ENCODE results near the gene CCL13. TPM values are rescaled to one million over a fixed set of nuclear protein-coding genes. Genes with fewer than 3 reads are reported as not detected.
"Not testable (repeated sequence)": the region's sequence is repeated elsewhere in the genome, so short reads cannot be mapped to it uniquely, and the experiment has no call there.

The CCL13 gene
- total RNA-seq, 4 donors from 2014 or later = 0.57 to 1.6 (median 1.4) TPM; not detected in 1

GRCh38 chr17:34313164-34313563, 43.1 kb upstream of the CCL13 start:
- 77 to 80% methylated on average over 4 of the region's 4 CpGs for WGBS, 2 donors

DNA sequence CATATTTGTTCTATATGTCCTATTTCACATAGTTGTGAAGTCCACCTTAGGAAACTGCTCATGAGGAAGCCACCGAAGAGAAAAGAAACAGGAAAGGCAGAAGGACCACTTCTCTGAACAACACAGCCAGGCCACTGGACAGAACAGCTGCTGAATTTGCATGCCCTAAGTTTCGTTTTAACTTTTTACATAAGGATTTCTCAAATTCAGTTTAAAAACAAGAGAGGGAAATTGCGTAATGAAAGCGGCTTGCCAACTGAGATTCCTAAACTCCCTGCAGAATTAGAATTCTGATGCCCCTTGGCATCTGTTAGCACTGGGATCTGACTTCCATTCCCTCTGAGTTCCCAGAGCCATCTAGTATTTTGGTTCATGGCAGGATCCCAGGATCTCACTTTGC, 42.0 kb upstream of the CCL13 start:
- no peak overlapping the region for H3K4me3 ChIP-seq
- H3K9me3 ChIP-seq = no peaks in the 10 kb centered on the region
- no peaks in the 10 kb centered on the region for H3K36me3 ChIP-seq
- no peak for TF ChIP-seq CTCF (IDR thresholded peaks at IDR 0.05)
- TF ChIP-seq POLR2A (IDR thresholded peaks at IDR 0.05) = no peak
- 16 to 21% methylated on average over 4 of the region's 4 CpGs for WGBS, 2 donors
- peaks cover 4 to 36% (median 13%) of the 10 kb centered on the region in 3 donors for H3K4me1 ChIP-seq
- peak overlapping the region in 3 of 4 donors; percentile 52 to 77 (median 73) for H3K27ac ChIP-seq
- no peaks in the 10 kb centered on the region for H3K27me3 ChIP-seq
- no peak for DNase-seq
- intact Hi-C loops (cut with DNase I) = no loop called here

More at GRCh38 chr17:34313164-34313563, 43.1 kb upstream of the CCL13 start:
- Histone ChIP-seq H3K36me3 (no peaks in the 10 kb centered on the region), H3K27me3 (no peaks in the 10 kb centered on the region), H3K4me3 (no peak overlapping the region), H3K9me3 (no peaks in the 10 kb centered on the region), H3K4me1 (peaks cover 4 to 31% (median 8%) of the 10 kb centered on the region in 3 donors), H3K27ac (peak overlapping the region; percentile 54 to 77 (median 66))
- no peak for DNase-seq
- intact Hi-C loops (cut with DNase I) = no loop called here
- TF ChIP-seq CTCF (IDR thresholded peaks at IDR 0.05) (no peak), POLR2A (IDR thresholded peaks at IDR 0.05) (no peak)

GRCh38 chr17:34318474-34318873, 37.8 kb upstream of the CCL13 start:
- peak in 1 of 6 experiments; percentile 9 for TF ChIP-seq CTCF (IDR thresholded peaks at IDR 0.05)
- TF ChIP-seq POLR2A (IDR thresholded peaks at IDR 0.05) = no peak
- WGBS, 2 donors = 77 to 78% methylated on average over 3 of the region's 3 CpGs
- no peak overlapping the region for H3K4me3 ChIP-seq
- H3K27me3 ChIP-seq = no peaks in the 10 kb centered on the region
- intact Hi-C loops (cut with DNase I) = no loop called here
- no peak overlapping the region for H3K27ac ChIP-seq
- no peak for DNase-seq
- H3K4me1 ChIP-seq = peaks cover 4 to 25% (median 11%) of the 10 kb centered on the region in 3 donors
- no peaks in the 10 kb centered on the region for H3K36me3 ChIP-seq
- no peaks in the 10 kb centered on the region for H3K9me3 ChIP-seq

- H3K4me3 ChIP-seq = no peak within 1 kb of the TSS
- no peak for TF ChIP-seq CTCF (IDR thresholded peaks at IDR 0.05)
- TF ChIP-seq POLR2A (IDR thresholded peaks at IDR 0.05) = no peak
- no peak within 1 kb of the TSS for H3K27ac ChIP-seq
- H3K36me3 ChIP-seq = no peaks in the 10 kb centered on the region
- no peaks in the 10 kb centered on the region for H3K27me3 ChIP-seq
- intact Hi-C loops (cut with DNase I) = no loop called here
- 14 to 22% methylated on average over 2 of the region's 2 CpGs for WGBS, 2 donors
- DNase-seq = no peak
- peaks cover 4 to 19% (median 5%) of the 10 kb centered on the region in 3 donors for H3K4me1 ChIP-seq
- H3K9me3 ChIP-seq = no peaks in the 10 kb centered on the region
Observed at GRCh38 chr17:34319039-34319483, 37.2 kb upstream of the CCL13 start, which contains the start of gene CCL8. Gene CCL8, plus strand, starts transcription at chr17:34319435. Its CDS starts 67 bp downstream, at chr17:34319502.

DNA sequence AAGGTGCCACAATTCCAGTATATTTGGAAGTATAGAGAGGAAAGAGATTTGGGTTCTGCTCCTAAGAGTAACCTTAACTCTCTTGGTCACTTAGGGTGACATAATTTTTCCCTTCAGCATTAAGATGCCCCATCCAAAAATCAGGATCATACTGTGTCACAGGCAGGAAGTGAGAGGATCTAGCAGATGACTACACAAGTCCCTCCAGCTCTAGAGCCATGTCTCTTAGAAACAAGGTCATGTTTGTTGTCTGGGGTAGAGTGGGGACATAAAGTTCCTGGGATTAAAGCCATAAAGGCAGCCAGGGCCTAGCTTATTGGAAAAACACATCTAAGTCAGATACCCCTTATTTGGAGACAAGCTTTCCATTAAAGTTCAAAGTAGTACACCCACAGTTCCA, 34.3 kb upstream of the CCL13 start:
- Histone ChIP-seq H3K4me3 (no peak overlapping the region), H3K36me3 (no peaks in the 10 kb centered on the region), H3K27ac (peak overlapping the region in 2 of 4 donors; percentile 28 to 51), H3K27me3 (no peaks in the 10 kb centered on the region), H3K9me3 (no peaks in the 10 kb centered on the region), H3K4me1 (peaks cover 0 to 8% (median 4%) of the 10 kb centered on the region in 3 donors)
- intact Hi-C loops (cut with DNase I) = no loop called here
- no peak for DNase-seq
- no peak for TF ChIP-seq POLR2A (IDR thresholded peaks at IDR 0.05)
- TF ChIP-seq CTCF (IDR thresholded peaks at IDR 0.05) = no peak

DNA sequence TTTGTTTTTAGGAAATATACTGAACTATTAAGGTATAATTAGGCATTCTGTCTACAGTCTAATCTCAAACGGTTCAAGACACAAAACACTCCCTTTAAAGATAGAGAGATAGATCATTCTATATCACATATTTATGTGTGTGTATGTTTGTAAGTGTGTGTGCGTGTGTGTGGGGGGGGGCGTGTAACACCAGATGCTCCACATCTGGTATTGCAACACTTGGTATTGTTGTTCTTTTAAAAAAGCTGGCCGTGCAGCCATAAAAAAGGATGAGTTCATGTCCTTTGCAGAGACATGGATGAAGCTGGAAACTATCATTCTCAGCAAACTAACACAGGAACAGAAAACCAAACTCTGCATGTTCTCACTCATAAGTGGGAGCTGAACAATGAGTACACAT, 28.7 kb upstream of the CCL13 start:
- H3K27me3 ChIP-seq; H3K9me3 ChIP-seq; H3K36me3 ChIP-seq; intact Hi-C loops (cut with DNase I); H3K4me1 ChIP-seq; H3K4me3 ChIP-seq; DNase-seq: not testable (repeated sequence)
- peak overlapping the region in 1 of 4 donors; percentile 45 for H3K27ac ChIP-seq
- 54 to 58% methylated on average over 4 of the region's 4 CpGs for WGBS, 2 donors

All from esophagus squamous epithelium (tissue), 5 donors.